HEK293 (cell line): ENCODE data around the gene FSCN2.

Experiments
- GLIS2 ChIP-seq: fragments of 450-650 bp; formaldehyde crosslinking; IDR thresholded peaks from 2 replicates; pipeline ENCODE4 v1.5.1; 2016; ENCODE audit warnings: missing biosample characterization, missing genetic modification characterization
- HOXA7 ChIP-seq: sonication (generic); formaldehyde crosslinking; IDR thresholded peaks from 2 replicates; pipeline ENCODE4 v1.8.1; 2022; ENCODE audit warnings: missing genetic modification reagents, borderline replicate concordance
- KLF16 ChIP-seq: fragments of 450-650 bp; formaldehyde crosslinking; IDR thresholded peaks from 2 replicates; pipeline ENCODE4 v1.5.1; 2017; ENCODE audit warnings: missing biosample characterization, missing genetic modification characterization
- MYNN ChIP-seq: fragments of 450-650 bp; formaldehyde crosslinking; IDR thresholded peaks from 2 replicates; pipeline ENCODE4 v1.5.1; 2016; ENCODE audit warnings: missing biosample characterization, missing genetic modification characterization, borderline replicate concordance
- ZBTB17 ChIP-seq: fragments of 450-650 bp; formaldehyde crosslinking; IDR thresholded peaks from 2 replicates; pipeline ENCODE4 v1.5.1; 2016; ENCODE audit warnings: missing biosample characterization, missing genetic modification characterization
- ZBTB20 ChIP-seq: fragments of 450-650 bp; formaldehyde crosslinking; IDR thresholded peaks from 2 replicates; pipeline ENCODE4 v1.5.1; 2016; ENCODE audit warnings: missing biosample characterization, missing genetic modification characterization
- ZEB2 ChIP-seq: fragments of 450-650 bp; formaldehyde crosslinking; IDR thresholded peaks from 2 replicates; pipeline ENCODE4 v1.5.1; 2016; ENCODE audit warnings: missing biosample characterization, missing genetic modification characterization
- ZNF112 ChIP-seq: fragments of 450-650 bp; formaldehyde crosslinking; IDR thresholded peaks from 2 replicates; pipeline ENCODE4 v1.5.0; 2017; ENCODE audit warnings: missing biosample characterization, missing genetic modification characterization
- ZNF114 ChIP-seq: fragments of 450-650 bp; formaldehyde crosslinking; IDR thresholded peaks from 2 replicates; pipeline ENCODE4 v1.5.0; 2017; ENCODE audit warnings: missing biosample characterization, missing genetic modification characterization
- ZNF146 ChIP-seq: fragments of 450-650 bp; formaldehyde crosslinking; IDR thresholded peaks from 2 replicates; pipeline ENCODE4 v1.5.1; 2016; ENCODE audit warnings: missing biosample characterization, missing genetic modification characterization
- ZNF155 ChIP-seq: fragments of 450-650 bp; formaldehyde crosslinking; IDR thresholded peaks from 2 replicates; pipeline ENCODE4 v1.5.1; 2016; ENCODE audit warnings: missing biosample characterization, missing genetic modification characterization
- ZNF248 ChIP-seq: fragments of 450-650 bp; formaldehyde crosslinking; IDR thresholded peaks from 2 replicates; pipeline ENCODE4 v1.5.1; 2017; ENCODE audit warnings: missing biosample characterization, missing genetic modification characterization
- ZNF404 ChIP-seq: fragments of 450-650 bp; formaldehyde crosslinking; IDR thresholded peaks from 2 replicates; pipeline ENCODE4 v1.5.1; 2017; ENCODE audit warnings: missing biosample characterization, missing genetic modification characterization
- ZNF555 ChIP-seq: fragments of 450-650 bp; formaldehyde crosslinking; conservative IDR thresholded peaks from 2 replicates; pipeline ENCODE4 v1.5.1; 2017; ENCODE audit warnings: missing biosample characterization, mild to moderate bottlenecking, missing genetic modification characterization, inconsistent platforms
- ZNF600 ChIP-seq: fragments of 450-650 bp; formaldehyde crosslinking; IDR thresholded peaks from 2 replicates; pipeline ENCODE4 v1.5.1; 2016; ENCODE audit warnings: missing biosample characterization, missing genetic modification characterization
- ZNF768 ChIP-seq: fragments of 450-650 bp; formaldehyde crosslinking; IDR thresholded peaks from 2 replicates; pipeline ENCODE4 v1.5.1; 2018; ENCODE audit warnings: missing biosample characterization, mild to moderate bottlenecking, missing genetic modification characterization
- TF ChIP-seq, protein P1 (sequence below): fragments of 450-650 bp; formaldehyde crosslinking; optimal IDR thresholded peaks from 2 replicates; pipeline ENCODE3; 2016; ENCODE audit warnings: missing biosample characterization, mild to moderate bottlenecking, missing genetic modification characterization
- TF ChIP-seq, protein P2 (sequence below): fragments of 450-650 bp; formaldehyde crosslinking; IDR thresholded peaks from 2 replicates; pipeline ENCODE4 v1.5.1; 2016; ENCODE audit warnings: missing biosample characterization, missing genetic modification characterization
- TF ChIP-seq, protein P3 (sequence below): fragments of 450-650 bp; formaldehyde crosslinking; IDR thresholded peaks from 2 replicates; pipeline ENCODE4 v1.5.1; 2016; ENCODE audit warnings: missing biosample characterization, missing genetic modification characterization
- TF ChIP-seq, protein P4 (sequence below): fragments of 450-650 bp; formaldehyde crosslinking; IDR thresholded peaks from 2 replicates; pipeline ENCODE4 v1.5.1; 2016; ENCODE audit warnings: missing biosample characterization, missing genetic modification characterization
- TF ChIP-seq, protein P5 (sequence below): fragments of 450-650 bp; formaldehyde crosslinking; IDR thresholded peaks from 2 replicates; pipeline ENCODE4 v1.5.1; 2016; ENCODE audit warnings: missing biosample characterization, missing genetic modification characterization
- TF ChIP-seq, protein P6 (sequence below): fragments of 450-650 bp; formaldehyde crosslinking; IDR thresholded peaks from 2 replicates; pipeline ENCODE4 v1.5.1; 2016; ENCODE audit warnings: missing biosample characterization, missing genetic modification characterization
- TF ChIP-seq, protein P7 (sequence below): fragments of 450-650 bp; formaldehyde crosslinking; IDR thresholded peaks from 2 replicates; pipeline ENCODE4 v1.5.1; 2016; ENCODE audit warnings: missing biosample characterization, missing genetic modification characterization

FSCN2 gene

DNA sequence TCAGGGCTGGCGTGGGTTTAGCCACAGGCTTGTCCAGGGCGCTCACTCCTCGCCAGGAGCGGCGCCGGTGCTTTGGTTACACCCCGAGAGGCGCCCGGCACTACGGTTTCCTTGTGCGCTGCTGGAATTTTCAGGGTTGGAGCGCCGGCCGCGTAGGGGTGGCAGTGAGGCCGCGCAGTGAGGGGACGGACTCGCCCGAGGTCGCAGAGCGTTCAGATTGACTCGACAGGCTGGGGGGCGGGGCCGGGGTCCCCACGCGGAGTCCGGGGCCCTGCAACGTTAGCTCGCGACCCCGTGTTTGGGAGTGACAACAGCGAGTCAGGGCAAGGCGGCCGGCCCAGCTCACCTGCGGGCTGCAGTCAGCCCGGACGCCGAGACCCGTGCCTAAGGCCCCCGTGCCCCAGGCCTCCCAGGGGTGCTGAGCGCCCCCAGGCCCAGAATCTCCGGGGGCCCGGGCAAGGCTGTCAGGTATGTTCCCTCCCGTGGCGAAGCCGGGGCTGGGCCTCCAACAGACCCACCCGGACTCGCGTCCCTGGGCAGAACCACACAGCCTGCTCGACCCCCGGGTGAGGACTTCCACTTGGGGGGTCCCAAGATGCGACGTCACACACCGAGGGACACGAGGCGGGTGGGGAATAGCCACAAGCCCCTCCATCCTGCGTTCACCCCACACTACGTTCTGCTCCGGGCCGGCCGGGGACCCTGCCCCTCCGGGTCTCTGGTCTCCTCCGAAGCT lies 14.3 kb upstream of the FSCN2 start (continued):
- TF ChIP-seq ZNF404 (tag by site-specific recombination): no peak
- TF ChIP-seq, protein P1, sequence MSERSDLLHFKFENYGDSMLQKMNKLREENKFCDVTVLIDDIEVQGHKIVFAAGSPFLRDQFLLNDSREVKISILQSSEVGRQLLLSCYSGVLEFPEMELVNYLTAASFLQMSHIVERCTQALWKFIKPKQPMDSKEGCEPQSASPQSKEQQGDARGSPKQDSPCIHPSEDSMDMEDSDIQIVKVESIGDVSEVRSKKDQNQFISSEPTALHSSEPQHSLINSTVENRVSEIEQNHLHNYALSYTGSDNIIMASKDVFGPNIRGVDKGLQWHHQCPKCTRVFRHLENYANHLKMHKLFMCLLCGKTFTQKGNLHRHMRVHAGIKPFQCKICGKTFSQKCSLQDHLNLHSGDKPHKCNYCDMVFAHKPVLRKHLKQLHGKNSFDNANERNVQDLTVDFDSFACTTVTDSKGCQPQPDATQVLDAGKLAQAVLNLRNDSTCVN (tag by site-specific recombination): peak; percentile 60
- TF ChIP-seq ZBTB17 (tag by site-specific recombination): peak; percentile 63
- 0 out of 2 replicates have a peak, but pooled peaks have one; percentile 6 for TF ChIP-seq ZNF768
- no peak for TF ChIP-seq ZNF555 (tag by site-specific recombination)
- no peak for TF ChIP-seq ZNF248 (tag by site-specific recombination)
- TF ChIP-seq, protein P2, sequence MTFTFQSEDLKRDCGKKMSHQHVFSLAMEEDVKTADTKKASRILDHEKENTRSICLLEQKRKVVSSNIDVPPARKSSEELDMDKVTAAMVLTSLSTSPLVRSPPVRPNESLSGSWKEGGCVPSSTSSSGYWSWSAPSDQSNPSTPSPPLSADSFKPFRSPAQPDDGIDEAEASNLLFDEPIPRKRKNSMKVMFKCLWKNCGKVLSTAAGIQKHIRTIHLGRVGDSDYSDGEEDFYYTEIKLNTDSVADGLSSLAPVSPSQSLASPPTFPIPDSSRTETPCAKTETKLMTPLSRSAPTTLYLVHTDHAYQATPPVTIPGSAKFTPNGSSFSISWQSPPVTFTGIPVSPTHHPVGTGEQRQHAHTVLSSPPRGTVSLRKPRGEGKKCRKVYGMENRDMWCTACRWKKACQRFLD: no peak
- TF ChIP-seq ZNF112 (tag by site-specific recombination): no peak
- TF ChIP-seq ZNF114: no peak
- TF ChIP-seq, protein P3, sequence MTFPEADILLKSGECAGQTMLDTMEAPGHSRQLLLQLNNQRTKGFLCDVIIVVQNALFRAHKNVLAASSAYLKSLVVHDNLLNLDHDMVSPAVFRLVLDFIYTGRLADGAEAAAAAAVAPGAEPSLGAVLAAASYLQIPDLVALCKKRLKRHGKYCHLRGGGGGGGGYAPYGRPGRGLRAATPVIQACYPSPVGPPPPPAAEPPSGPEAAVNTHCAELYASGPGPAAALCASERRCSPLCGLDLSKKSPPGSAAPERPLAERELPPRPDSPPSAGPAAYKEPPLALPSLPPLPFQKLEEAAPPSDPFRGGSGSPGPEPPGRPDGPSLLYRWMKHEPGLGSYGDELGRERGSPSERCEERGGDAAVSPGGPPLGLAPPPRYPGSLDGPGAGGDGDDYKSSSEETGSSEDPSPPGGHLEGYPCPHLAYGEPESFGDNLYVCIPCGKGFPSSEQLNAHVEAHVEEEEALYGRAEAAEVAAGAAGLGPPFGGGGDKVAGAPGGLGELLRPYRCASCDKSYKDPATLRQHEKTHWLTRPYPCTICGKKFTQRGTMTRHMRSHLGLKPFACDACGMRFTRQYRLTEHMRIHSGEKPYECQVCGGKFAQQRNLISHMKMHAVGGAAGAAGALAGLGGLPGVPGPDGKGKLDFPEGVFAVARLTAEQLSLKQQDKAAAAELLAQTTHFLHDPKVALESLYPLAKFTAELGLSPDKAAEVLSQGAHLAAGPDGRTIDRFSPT (tag by site-specific recombination): peak; percentile 44; the same call in 1 of the 2 replicates
- TF ChIP-seq, protein P4, sequence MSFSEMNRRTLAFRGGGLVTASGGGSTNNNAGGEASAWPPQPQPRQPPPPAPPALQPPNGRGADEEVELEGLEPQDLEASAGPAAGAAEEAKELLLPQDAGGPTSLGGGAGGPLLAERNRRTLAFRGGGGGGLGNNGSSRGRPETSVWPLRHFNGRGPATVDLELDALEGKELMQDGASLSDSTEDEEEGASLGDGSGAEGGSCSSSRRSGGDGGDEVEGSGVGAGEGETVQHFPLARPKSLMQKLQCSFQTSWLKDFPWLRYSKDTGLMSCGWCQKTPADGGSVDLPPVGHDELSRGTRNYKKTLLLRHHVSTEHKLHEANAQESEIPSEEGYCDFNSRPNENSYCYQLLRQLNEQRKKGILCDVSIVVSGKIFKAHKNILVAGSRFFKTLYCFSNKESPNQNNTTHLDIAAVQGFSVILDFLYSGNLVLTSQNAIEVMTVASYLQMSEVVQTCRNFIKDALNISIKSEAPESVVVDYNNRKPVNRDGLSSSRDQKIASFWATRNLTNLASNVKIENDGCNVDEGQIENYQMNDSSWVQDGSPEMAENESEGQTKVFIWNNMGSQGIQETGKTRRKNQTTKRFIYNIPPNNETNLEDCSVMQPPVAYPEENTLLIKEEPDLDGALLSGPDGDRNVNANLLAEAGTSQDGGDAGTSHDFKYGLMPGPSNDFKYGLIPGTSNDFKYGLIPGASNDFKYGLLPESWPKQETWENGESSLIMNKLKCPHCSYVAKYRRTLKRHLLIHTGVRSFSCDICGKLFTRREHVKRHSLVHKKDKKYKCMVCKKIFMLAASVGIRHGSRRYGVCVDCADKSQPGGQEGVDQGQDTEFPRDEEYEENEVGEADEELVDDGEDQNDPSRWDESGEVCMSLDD (tag by site-specific recombination): peak; percentile 99
- peak; percentile 72 for TF ChIP-seq ZNF600 (tag by site-specific recombination)
- no peak for TF ChIP-seq ZNF155
- TF ChIP-seq ZEB2: peak; percentile 85
- TF ChIP-seq KLF16: 0 out of 2 replicates have a peak, but pooled peaks have one; percentile 35
- TF ChIP-seq, protein P5, sequence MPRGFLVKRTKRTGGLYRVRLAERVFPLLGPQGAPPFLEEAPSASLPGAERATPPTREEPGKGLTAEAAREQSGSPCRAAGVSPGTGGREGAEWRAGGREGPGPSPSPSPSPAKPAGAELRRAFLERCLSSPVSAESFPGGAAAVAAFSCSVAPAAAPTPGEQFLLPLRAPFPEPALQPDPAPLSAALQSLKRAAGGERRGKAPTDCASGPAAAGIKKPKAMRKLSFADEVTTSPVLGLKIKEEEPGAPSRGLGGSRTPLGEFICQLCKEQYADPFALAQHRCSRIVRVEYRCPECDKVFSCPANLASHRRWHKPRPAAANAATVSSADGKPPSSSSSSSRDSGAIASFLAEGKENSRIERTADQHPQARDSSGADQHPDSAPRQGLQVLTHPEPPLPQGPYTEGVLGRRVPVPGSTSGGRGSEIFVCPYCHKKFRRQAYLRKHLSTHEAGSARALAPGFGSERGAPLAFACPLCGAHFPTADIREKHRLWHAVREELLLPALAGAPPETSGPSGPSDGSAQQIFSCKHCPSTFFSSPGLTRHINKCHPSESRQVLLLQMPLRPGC (tag by site-specific recombination): peak; percentile 51; the same call in 1 of the 2 replicates
- TF ChIP-seq ZBTB20 (tag by site-specific recombination): peak; percentile 99
- TF ChIP-seq, protein P6, sequence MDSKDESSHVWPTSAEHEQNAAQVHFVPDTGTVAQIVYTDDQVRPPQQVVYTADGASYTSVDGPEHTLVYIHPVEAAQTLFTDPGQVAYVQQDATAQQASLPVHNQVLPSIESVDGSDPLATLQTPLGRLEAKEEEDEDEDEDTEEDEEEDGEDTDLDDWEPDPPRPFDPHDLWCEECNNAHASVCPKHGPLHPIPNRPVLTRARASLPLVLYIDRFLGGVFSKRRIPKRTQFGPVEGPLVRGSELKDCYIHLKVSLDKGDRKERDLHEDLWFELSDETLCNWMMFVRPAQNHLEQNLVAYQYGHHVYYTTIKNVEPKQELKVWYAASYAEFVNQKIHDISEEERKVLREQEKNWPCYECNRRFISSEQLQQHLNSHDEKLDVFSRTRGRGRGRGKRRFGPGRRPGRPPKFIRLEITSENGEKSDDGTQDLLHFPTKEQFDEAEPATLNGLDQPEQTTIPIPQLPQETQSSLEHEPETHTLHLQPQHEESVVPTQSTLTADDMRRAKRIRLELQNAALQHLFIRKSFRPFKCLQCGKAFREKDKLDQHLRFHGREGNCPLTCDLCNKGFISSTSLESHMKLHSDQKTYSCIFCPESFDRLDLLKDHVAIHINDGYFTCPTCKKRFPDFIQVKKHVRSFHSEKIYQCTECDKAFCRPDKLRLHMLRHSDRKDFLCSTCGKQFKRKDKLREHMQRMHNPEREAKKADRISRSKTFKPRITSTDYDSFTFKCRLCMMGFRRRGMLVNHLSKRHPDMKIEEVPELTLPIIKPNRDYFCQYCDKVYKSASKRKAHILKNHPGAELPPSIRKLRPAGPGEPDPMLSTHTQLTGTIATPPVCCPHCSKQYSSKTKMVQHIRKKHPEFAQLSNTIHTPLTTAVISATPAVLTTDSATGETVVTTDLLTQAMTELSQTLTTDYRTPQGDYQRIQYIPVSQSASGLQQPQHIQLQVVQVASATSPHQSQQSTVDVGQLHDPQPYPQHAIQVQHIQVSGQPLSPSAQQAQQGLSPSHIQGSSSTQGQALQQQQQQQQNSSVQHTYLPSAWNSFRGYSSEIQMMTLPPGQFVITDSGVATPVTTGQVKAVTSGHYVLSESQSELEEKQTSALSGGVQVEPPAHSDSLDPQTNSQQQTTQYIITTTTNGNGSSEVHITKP (tag by site-specific recombination): peak; percentile 68
- TF ChIP-seq HOXA7 (CRISPR knock-in tag): no peak
- TF ChIP-seq GLIS2 (tag by site-specific recombination): peak; percentile 98
- TF ChIP-seq MYNN (tag by site-specific recombination): no peak
- no peak for TF ChIP-seq ZNF146 (tag by site-specific recombination)
- TF ChIP-seq, protein P7, sequence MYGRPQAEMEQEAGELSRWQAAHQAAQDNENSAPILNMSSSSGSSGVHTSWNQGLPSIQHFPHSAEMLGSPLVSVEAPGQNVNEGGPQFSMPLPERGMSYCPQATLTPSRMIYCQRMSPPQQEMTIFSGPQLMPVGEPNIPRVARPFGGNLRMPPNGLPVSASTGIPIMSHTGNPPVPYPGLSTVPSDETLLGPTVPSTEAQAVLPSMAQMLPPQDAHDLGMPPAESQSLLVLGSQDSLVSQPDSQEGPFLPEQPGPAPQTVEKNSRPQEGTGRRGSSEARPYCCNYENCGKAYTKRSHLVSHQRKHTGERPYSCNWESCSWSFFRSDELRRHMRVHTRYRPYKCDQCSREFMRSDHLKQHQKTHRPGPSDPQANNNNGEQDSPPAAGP (tag by site-specific recombination): peak; percentile 42; the same call in 1 of the 2 replicates
